Measurements from ENCODE around the gene HOXB8.
A peak's percentile ranks its signal among the peaks of the same experiment; 100 is the strongest.

Gene HOXB8

GRCh38 chr17:48582750-48583069, 32.4 kb downstream of the HOXB8 start:
- no peak for DNase-seq

DNA sequence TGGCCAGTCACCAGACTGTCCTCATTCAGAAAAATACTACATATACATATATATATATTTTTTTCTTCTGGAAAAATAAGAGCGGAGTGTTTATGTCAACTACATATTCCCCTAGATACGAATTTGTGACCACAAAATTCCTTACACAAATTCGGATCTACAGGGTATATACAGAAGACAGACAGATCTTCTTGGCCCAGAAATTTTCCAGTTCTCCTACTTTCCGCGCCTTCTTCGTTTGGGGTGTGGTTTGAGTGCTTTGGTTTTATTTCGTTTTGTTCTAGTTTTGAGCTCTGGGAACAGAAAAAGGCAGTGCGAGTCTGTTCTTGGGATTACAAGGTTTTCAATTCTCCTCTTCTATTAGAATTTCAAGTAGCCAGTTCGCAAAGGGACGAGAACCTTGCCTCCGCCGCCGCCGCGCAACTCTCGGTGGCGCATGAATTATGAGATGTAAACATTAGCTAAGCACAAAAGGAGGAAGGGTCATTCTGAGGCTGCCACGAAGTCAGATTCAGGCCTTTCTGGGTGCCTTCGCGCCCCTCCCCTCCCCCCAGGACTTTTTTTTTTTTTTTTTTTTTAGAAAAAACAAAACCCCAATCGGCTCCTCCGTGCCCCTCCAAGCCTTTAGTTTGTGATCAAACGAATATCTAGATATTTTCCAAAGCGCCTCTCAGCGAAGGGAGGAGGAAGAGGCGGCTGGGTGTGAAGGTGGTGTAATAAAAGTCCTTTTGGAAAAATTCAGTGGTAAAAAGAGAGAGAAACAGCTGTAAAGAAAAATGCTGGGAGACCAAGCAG, 35.1 kb downstream of the HOXB8 start:
- DNase-seq, result peak; percentile 79

DNA sequence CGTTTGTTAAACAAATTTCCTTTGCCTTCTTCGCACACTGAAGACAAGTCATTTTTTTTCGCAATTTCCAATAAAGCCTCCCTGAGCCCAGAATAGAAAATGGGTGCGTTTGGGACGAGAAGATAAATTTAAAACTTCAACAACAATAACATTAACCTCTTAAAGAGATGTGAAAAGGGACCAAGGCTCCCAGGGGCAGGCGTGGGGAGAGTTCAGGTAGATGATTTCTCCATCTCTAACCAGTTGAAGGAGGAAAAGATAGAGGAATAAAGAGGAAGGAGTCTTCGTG, 35.7 kb downstream of the HOXB8 start:
- peak; percentile 46 for DNase-seq

- no peak for DNase-seq
Measured at GRCh38 chr17:48578616-48579470, 36.2 kb downstream of the HOXB8 start.

- peak; percentile 65 for DNase-seq
Measured at GRCh38 chr17:48577946-48578615, 37.0 kb downstream of the HOXB8 start, which contains the start of gene HOXB4. TSS of gene HOXB4 (minus strand) at chr17:48578350. CDS start at chr17:48578319, 31 bp downstream.

DNA sequence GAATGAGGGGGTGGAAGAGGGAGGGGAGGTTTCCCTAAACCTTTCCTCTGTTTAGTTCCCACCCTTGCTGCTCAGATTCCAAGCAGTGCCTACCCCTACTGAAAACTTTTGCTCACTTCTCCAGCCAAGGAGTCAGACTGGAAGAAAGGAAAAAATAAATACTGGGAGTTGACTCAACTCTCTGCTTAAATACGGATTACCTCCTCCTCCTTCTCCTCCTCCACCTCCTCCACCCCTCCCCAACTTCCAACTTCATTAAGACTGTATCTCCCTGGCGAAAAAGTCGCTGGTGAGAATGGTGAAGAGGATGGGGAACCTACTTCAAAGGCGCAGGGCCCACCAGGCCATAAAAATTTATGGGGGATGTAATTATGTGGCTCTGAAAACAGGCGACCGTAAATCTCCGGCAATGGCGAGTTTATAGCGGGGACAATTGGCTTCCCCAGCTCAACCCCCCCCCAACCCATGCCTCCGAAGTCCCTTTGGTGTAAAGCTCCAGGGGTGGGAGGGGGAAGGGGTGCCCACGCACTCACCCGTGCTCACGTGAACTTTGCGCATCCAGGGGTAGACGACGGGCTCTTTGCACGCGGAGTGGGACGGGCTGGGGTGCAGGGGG, 37.7 kb downstream of the HOXB8 start:
- DNase-seq, result no peak

- no peak for DNase-seq
Measured at GRCh38 chr17:48576479-48577309, 38.4 kb downstream of the HOXB8 start.

DNA sequence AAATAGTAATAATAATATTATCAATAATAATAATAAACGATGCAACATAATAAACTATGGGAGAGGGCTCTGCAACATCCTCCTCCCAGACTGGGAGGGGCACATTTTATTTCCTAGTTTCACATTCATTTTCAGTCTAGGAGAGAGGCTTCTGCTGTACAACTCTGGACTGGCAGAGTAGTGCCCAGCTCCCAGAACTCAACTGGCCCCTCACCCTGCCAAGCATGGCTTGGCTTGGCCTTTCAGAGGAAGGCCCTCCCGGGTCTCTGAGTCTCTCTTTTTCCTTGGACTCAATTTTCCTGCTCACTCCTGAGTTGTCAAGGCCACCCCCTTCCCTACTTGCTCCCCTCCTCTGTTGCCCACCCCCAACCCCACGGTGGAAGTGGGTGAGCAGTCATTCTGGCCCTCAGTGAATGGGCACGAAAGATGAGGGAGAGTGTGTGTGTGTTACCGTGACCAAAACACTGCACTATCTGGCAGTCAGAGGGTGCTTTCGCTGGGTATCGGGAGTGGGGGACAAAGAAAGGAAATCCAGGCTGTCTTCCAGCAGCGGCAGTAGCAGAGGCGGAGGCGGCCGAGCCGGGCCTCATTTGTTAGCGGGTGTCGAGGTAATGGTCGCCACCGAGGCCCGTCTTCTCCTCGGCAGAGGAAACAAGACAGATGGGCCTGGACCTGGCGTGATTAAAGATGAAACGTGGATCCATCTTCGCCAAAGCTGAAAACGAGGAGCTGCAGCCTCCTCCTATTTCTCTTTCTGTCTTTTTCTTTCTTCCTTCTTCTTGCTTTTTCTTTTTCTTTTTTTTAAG, 39.2 kb downstream of the HOXB8 start:
- DNase-seq, result no peak

DNA sequence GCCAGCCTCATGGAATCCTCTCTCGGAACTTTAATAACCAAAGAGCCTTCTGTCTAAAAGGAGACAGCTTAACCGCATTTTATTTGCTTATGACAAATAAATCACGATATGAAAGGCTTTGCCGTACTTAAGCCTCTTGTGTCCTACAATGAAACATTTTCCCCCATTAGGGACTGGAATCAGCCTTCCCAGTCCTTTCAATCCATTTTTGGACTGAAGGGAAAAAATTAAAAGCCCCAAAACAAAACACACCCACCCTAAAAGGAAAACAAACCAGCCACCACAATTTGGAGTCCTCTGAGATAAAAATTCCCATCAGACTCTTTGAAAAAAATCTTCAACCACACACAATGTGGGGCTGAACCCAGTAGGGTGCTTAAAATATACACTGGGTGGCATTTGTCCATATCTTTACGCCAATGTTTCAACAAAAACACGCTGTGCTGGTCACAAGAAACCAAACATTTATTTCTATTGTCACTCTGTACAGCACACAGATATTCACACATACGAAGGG, 40.0 kb downstream of the HOXB8 start:
- DNase-seq, result no peak

- DNase-seq, result no peak
Measured at GRCh38 chr17:48574505-48575065, 40.5 kb downstream of the HOXB8 start.

GRCh38 chr17:48571826-48572417, 43.2 kb downstream of the HOXB8 start:
- DNase-seq, result no peak

- no peak for DNase-seq
Measured at GRCh38 chr17:48571024-48571818, 43.9 kb downstream of the HOXB8 start.

DNA sequence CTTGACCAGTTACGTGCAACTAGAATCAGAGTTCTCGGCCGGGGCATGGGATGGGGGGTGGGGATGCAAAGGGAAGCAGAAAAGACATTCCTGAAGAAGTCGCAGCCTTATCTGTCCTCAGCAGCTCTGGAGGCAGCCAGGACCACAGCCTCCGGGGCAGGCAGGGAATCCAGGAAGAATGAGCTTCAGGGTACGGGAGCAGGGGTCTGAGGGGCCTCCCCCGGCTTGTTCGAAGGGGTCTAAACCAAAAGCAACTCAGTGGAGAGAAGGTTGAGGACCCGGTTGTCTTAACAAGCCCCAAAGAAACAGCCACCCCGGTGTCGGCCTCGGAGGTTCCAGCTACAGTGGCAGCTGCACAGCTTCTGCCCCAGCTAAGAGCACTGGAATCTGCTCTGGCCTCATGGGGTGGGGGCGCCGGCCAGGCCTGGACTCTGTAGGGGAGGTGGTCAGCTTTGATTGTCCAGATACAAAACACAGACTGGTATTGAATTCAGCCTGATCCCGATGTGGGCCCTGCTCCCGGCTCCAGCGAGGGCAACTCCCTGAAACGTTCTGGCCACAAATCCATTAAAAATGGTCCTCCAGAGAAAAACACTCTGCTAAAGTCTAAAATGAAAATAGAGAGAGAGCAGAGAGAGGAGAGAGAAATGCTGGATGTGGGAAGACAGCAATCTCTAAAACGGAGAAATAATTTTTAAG, 44.6 kb downstream of the HOXB8 start:
- DNase-seq, result no peak

DNA sequence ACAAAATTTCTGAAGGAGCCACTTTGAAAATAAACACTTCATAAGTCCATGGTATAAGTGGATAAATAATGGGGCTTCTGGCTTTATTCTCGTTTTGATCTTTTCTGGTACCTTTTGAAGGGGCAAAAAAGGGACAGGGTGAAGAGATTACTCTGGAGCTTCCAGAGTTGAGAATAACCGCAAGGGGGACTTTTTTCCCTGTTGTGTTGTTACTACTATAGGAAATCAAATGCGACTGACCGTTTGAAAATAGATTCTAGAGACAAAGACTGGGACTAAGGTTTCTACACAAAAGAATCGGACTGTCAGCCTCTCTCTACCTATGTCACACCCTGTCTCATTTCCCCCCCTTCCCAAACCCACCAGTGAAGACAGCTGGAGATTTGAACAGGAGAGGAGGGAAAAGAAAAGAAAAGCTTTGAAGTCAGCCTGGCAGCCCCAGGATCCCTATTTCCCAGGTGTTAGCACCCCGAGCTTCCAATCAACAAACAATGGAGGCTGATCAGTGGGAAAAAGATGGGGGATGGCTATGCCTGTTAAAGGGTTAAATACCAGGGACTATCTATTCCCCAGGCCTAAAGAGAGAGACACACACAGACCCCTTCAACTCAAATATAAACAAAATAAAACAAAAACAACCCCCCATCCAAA, 45.3 kb downstream of the HOXB8 start:
- DNase-seq, result no peak

GRCh38 chr17:48569240-48569582, 45.9 kb downstream of the HOXB8 start:
- no peak for DNase-seq

DNA sequence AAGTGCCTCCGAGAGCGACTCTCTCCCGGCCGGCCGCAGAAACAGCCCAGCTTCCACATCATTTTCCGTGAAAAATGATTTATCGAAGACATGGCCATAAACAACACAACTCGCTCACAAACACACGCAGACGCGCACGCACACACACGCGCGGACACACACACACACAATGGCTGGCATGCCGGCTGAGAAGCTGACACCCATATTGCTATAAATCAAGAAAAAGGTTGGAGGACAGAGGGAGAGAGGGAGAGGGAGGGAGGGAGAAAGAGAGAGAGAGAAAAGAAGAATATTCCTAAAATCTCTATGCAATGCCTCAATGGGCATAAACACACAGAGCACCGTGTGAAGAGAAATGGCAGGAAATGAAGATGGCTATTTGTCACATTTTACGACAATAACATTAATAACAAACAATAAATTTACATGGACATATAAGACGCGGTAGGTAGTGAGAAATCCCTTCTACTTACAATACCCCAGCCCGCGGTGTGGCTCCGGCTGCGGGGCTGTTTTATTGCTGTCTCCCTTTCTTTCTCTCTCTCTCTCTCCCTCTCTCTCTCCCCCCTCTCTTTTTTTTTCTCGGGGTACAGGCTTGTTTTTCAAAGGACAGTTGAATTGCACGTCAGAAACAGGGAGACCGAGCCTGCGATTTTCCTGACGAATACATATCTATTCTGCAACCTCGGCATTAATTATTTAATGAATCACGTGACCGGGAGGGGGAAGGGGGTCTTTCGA, 46.4 kb downstream of the HOXB8 start:
- no peak for DNase-seq

DNA sequence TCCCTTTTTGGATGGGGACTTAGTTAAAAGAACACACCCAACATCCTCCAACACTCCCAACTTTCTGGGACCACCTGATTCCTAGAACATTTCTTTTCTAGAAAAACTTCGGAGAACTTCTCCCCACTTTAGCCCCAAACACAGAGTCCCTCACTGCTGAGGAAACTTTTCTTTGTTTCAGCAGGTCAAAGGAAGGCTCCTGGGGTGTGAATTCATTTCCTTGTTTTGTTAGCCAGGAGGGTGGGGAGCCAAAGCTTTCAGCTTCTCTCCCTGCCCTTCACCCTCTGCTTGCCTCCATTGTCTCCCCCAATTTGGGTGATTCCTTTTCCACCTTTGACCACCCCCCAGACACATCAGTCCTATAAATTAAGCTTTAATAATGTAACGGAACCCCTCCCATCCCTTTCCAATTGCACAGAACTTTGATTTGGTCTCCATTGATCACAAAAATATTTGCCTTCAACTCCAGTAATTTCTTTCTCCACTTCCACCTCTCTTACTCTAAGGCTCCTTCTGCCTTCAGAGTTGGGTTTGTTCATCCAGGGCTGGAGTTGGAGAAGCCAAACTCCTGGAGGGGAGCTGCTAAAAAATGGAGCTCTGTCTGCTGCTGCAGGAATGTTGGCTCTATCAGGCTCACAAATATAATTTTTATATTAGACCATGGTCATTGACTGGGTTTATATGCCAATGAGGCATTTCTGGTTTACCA, 47.3 kb downstream of the HOXB8 start:
- DNase-seq, result no peak

All from NCI-H2227 treated with DMSO at 0.1 percent for 48 hours (cell line).